Adrenal gland (tissue), 12 donors: ENCODE measurements around the gene RAD9A. TPM values are rescaled to one million over a fixed set of nuclear protein-coding genes. Genes with fewer than 3 reads are reported as not detected.

ENCODE experiments used
- DNase-seq, 7 donors: peaks; one replicate each; pipeline ENCODE4 v3.0.0-alpha.2; 2019 to 2020
- H3K27ac ChIP-seq, 5 donors: fragments of 200-600 bp; sonication (generic) in 4 of 5; 1 replicate in 3 of 5; 2 replicates in 2 of 5; pipeline versions ENCODE4 v1.5.1 to v1.8.0; 2016 to 2020; ENCODE audit warnings: mild to moderate bottlenecking in 1 of 5
- H3K27me3 ChIP-seq: fragments of 200-600 bp; 2 replicates; pipeline ENCODE4 v1.8.0; 2021
- H3K36me3 ChIP-seq, 2 donors: fragments of 200-600 bp; replicated peaks in 1 of 2; 1 replicate in 1 of 2; 2 replicates in 1 of 2; pipeline versions ENCODE4 v1.5.1 to v1.8.0; 2018 to 2022
- H3K4me1 ChIP-seq, 2 donors: fragments of 200-600 bp; replicated peaks in 1 of 2; 1 replicate in 1 of 2; 2 replicates in 1 of 2; pipeline versions ENCODE4 v1.5.1 to v1.8.0; 2018 to 2021
- H3K4me3 ChIP-seq, 4 donors: fragments of 200-600 bp; sonication (generic) in 3 of 4; one replicate each; pipeline ENCODE4 v1.5.1; 2016 to 2018
- H3K9me3 ChIP-seq, 3 donors: fragments of 200-600 bp; sonication (generic) in 1 of 3; replicated peaks in 1 of 3; 1 replicate in 2 of 3; 2 replicates in 1 of 3; pipeline versions ENCODE4 v1.5.1 to v1.8.0; 2016 to 2021
- CTCF ChIP-seq, 6 experiments: fragments of 450-650 bp in 4 of 6; fragments of 200-600 bp in 2 of 6; sonication (generic) in 1 of 6; IDR thresholded peaks; 1 replicate in 5 of 6; 2 replicates in 1 of 6; pipeline versions ENCODE4 v1.5.1 to v1.8.0; 2016 to 2021; ENCODE audit warnings: antibody characterized with exemption in 6 of 6, mild to moderate bottlenecking in 2 of 6, moderate library complexity in 1 of 6
- POLR2A ChIP-seq, 2 donors: fragments of 450-650 bp; IDR thresholded peaks; one replicate each; pipeline ENCODE4 v1.6.1; 2017; ENCODE audit warnings: antibody characterized with exemption in 2 of 2, mild to moderate bottlenecking in 2 of 2, moderate library complexity in 1 of 2
- WGBS, 4 donors: extraction: QIAGEN DNeasy Blood & Tissue Kit in 2 of 4; methylation state at CpG; one replicate each; pipeline versions ENCODE4 v1.1.5 to v1.1.7; 2013 to 2017; 5-methylcytosine and 5-hydroxymethylcytosine counted together
- intact Hi-C, 2 donors: fragments of 100-400 bp; cut with DNase I; formaldehyde crosslinking; loops; one replicate each; pipeline versions ENCODE4 v1.14.1 to v1.15.0; 2022 to 2023
- polyA plus RNA-seq, 3 donors: library from polyadenylated mRNA; stranded (reverse); fragments of 200-250 nt in 2 of 3; fragments of 350-450 nt in 1 of 3; fragmentation: Illumina TruSeq in 1 of 3; extraction: RNeasy Lipid Tissue Mini Kit (QIAGEN cat#74804) in 1 of 3; gene quantifications; one replicate each; pipeline ENCODE4 v1.2.3, GENCODE V29; 2013 to 2014
- total RNA-seq, 9 donors: library from RNA; depleted of rRNA in 4 of 9; stranded (reverse); fragments of >200 nt in 4 of 9; fragments of 120-200 nt in 1 of 9; fragmentation: NEBNext Ultra II Directional in 1 of 9; extraction: Animal tissue kit (Norgen Biotek cat#: 25700) in 1 of 9; gene quantifications; one replicate each; pipeline versions ENCODE4 v1.1.0 to v1.2.4, GENCODE V29; 2013 to 2023
- donor health status: healthy with polysubstance abuse.
- donor health status: Bipolar disorder and iron deficiency.
- donor health status: DM: yes; HTN: yes; CAD: no.
- donor health status: DM: no; HTN: no; CAD: no.
- donor health status: DM: no; HTN: no; CAD: no.
- donor health status: DM: yes; HTN: yes; CAD: no.

The RAD9A gene
- total and polyA plus RNA-seq, 12 donors: 5.4 to 57.7 (median 15.0) TPM

- intact Hi-C loops: no loop called here
- no peaks in the 10 kb centered on the region for H3K9me3 ChIP-seq
- peaks cover 18 to 29% of the 10 kb centered on the region in 2 donors for H3K4me1 ChIP-seq
- no peaks in the 10 kb centered on the region for H3K36me3 ChIP-seq
- peak in 1 of 2 donors; percentile 6 for TF ChIP-seq POLR2A (IDR thresholded peaks at IDR 0.05)
- no peak for TF ChIP-seq CTCF (IDR thresholded peaks at IDR 0.05)
- WGBS, 4 donors: 0 to 20% (median 1%) methylated on average over 1 to 71 of the region's 78 CpGs
- no peaks in the 10 kb centered on the region for H3K27me3 ChIP-seq
- no peak for DNase-seq
- peak overlapping the region in 4 of 5 donors; percentile 71 to 88 (median 76) for H3K27ac ChIP-seq
- peak overlapping the region in 2 of 4 donors; percentile 76 to 94 for H3K4me3 ChIP-seq
Observed at GRCh38 chr11:67372321-67372992, 19.3 kb upstream of the RAD9A start.

- no peaks in the 10 kb centered on the region for H3K27me3 ChIP-seq
- TF ChIP-seq POLR2A (IDR thresholded peaks at IDR 0.05) (peak in 1 of 2 donors; percentile 8), CTCF (IDR thresholded peaks at IDR 0.05) (no peak)
- peak within 1 kb of the TSS in 4 of 5 donors; percentile 71 to 88 (median 76) for H3K27ac ChIP-seq
- peak within 1 kb of the TSS in 3 of 4 donors; percentile 40 to 94 (median 76) for H3K4me3 ChIP-seq
- intact Hi-C loops: no loop called here
- no peaks in the 10 kb centered on the region for H3K9me3 ChIP-seq
- DNase-seq: peak in 6 of 7 donors; percentile 62 to 78 (median 66)
- no peaks in the 10 kb centered on the region for H3K36me3 ChIP-seq
- WGBS, 4 donors: 0 to 1% (median 1%) methylated on average over 8 to 73 of the region's 76 CpGs
- peaks cover 18 to 29% of the 10 kb centered on the region in 2 donors for H3K4me1 ChIP-seq
Observed at GRCh38 chr11:67372993-67373647, 18.7 kb upstream of the RAD9A start, which contains the start of gene CLCF1. Gene CLCF1, minus strand, starts transcription at chr11:67373598. Its CDS starts 59 bp downstream, at chr11:67373539.

GRCh38 chr11:67373648-67374570, 17.9 kb upstream of the RAD9A start:
- peak; percentile 83 to 95 (median 90) for DNase-seq
- peak; percentile 17 to 57 (median 42) for TF ChIP-seq CTCF (IDR thresholded peaks at IDR 0.05)
- peak in 1 of 2 donors; percentile 62 for TF ChIP-seq POLR2A (IDR thresholded peaks at IDR 0.05)
- Histone ChIP-seq H3K9me3 (no peaks in the 10 kb centered on the region), H3K27me3 (no peaks in the 10 kb centered on the region), H3K36me3 (no peaks in the 10 kb centered on the region), H3K4me1 (peaks cover 18 to 29% of the 10 kb centered on the region in 2 donors), H3K27ac (peak overlapping the region in 4 of 5 donors; percentile 71 to 88 (median 76)), H3K4me3 (peak overlapping the region in 2 of 4 donors; percentile 76 to 94)
- intact Hi-C loops: no loop called here
- WGBS, 4 donors: 1 to 11% (median 4%) methylated on average over 20 to 40 of the region's 40 CpGs
